Ovary (tissue), 9 donors: ENCODE data around the gene PPARD. TPM values are rescaled to one million over a fixed set of nuclear protein-coding genes. Genes with fewer than 3 reads are reported as not detected.

Experiments
- DNase-seq, 5 donors: peaks; one replicate each; pipeline ENCODE4 v3.0.0-alpha.2; 2019 to 2020
- H3K27ac ChIP-seq, 2 donors: fragments of 200-600 bp; one replicate each; pipeline versions ENCODE4 v1.5.1 to v1.8.0; 2019 to 2022
- H3K27me3 ChIP-seq: fragments of 200-600 bp; one replicate; pipeline ENCODE4 v1.8.0; 2022
- H3K36me3 ChIP-seq: fragments of 200-600 bp; sonication (generic); one replicate; pipeline ENCODE4 v1.5.1; 2019
- H3K4me1 ChIP-seq: one replicate; pipeline ENCODE4 v1.8.1; 2013; ENCODE audit warnings: mild to moderate bottlenecking, moderate library complexity; ENCODE audit not compliant: insufficient read depth
- H3K4me3 ChIP-seq: fragments of 200-600 bp; sonication (generic); one replicate; pipeline ENCODE4 v1.5.1; 2017
- H3K9me3 ChIP-seq, 2 donors: fragments of 200-600 bp in 1 of 2; sonication (generic) in 1 of 2; one replicate each; pipeline versions ENCODE4 v1.5.1 to v1.8.1; 2013 to 2019; ENCODE audit warnings: mild to moderate bottlenecking in 1 of 2, moderate library complexity in 1 of 2
- CTCF ChIP-seq, 3 donors: fragments of 450-650 bp in 2 of 3; fragments of 200-600 bp in 1 of 3; IDR thresholded peaks; one replicate each; pipeline versions ENCODE4 v1.5.1 to v1.8.0; 2016 to 2022; ENCODE audit warnings: antibody characterized with exemption in 3 of 3, mild to moderate bottlenecking in 1 of 3
- EP300 ChIP-seq: sonication (generic); formaldehyde crosslinking; IDR thresholded peaks from one replicate; pipeline ENCODE4 v1.6.1; 2017; ENCODE audit warnings: antibody characterized with exemption
- POLR2A ChIP-seq: fragments of 450-650 bp; IDR thresholded peaks from one replicate; pipeline ENCODE4 v1.6.1; 2017; ENCODE audit warnings: antibody characterized with exemption, mild to moderate bottlenecking, moderate library complexity
- WGBS, 3 donors: extraction: QIAGEN DNeasy Blood & Tissue Kit in 1 of 3; methylation state at CpG; one replicate each; pipeline versions ENCODE4 v1.1.5 to v1.1.7; 2013 to 2017; 5-methylcytosine and 5-hydroxymethylcytosine counted together
- intact Hi-C, 4 donors: fragments of 100-400 bp; cut with DNase I; formaldehyde crosslinking; loops; one replicate each; pipeline versions ENCODE4 v1.11.0 to v1.15.1; 2022 to 2023
- polyA plus RNA-seq, 2 donors: library from polyadenylated mRNA; stranded (reverse); fragments of 200-250 nt in 1 of 2; fragments of 350-450 nt in 1 of 2; fragmentation: Illumina TruSeq in 1 of 2; extraction: RNeasy Lipid Tissue Mini Kit (QIAGEN cat#74804) in 1 of 2; gene quantifications; one replicate each; pipeline ENCODE4 v1.2.3, GENCODE V29; 2013 to 2014
- total RNA-seq, 7 donors: library from RNA; depleted of rRNA in 2 of 7; stranded (reverse); fragments of >200 nt in 2 of 7; fragmentation: NEBNext Ultra II Directional in 3 of 7; extraction: Animal tissue kit (Norgen Biotek cat#: 25700) in 3 of 7; gene quantifications; one replicate each; pipeline versions ENCODE4 v1.1.0 to v1.2.4, GENCODE V29; 2016 to 2023
- donor health status: DM: no; HTN: no; CAD: no; lungs with moderate emphysema.
- donor health status: DM: no; HTN: no; CAD: no.
- donor health status: Bipolar disorder and iron deficiency.
- donor health status: DM: yes; HTN: yes; CAD: no.
- donor health status: DM: no; HTN: no; CAD: no.
- donor health status: DM: yes; HTN: yes; CAD: no.

Gene PPARD
- total and polyA plus RNA-seq, 9 donors: 7.9 to 55.9 (median 25.0) TPM

DNA sequence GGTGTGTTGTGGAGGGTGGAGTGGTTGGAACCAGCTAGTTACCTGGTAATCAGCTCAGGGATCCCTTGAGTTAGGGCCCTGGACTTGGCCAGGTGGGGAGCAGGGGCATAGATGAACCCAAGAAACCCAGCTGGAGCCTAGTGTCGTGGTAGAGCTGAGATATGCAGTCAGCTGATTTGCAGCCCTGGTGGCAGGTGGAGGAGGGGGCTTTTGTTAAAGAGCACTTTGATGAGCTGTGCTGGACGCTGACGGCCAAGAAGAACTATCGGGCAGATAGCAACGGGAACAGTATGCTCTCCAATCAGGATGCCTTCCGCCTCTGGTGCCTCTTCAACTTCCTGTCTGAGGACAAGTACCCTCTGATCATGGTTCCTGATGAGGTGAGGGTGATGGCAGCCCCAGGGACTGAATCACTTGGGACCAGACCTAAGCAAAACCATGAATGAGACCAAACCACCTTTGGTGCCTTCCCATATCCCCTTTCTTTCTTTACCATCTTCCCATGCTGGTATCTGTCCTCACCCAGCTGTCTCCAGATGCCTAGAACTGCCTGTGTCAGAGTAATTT is 32.0 kb upstream of the PPARD start:
- DNase-seq: no peak
- intact Hi-C loops: no loop called here

DNA sequence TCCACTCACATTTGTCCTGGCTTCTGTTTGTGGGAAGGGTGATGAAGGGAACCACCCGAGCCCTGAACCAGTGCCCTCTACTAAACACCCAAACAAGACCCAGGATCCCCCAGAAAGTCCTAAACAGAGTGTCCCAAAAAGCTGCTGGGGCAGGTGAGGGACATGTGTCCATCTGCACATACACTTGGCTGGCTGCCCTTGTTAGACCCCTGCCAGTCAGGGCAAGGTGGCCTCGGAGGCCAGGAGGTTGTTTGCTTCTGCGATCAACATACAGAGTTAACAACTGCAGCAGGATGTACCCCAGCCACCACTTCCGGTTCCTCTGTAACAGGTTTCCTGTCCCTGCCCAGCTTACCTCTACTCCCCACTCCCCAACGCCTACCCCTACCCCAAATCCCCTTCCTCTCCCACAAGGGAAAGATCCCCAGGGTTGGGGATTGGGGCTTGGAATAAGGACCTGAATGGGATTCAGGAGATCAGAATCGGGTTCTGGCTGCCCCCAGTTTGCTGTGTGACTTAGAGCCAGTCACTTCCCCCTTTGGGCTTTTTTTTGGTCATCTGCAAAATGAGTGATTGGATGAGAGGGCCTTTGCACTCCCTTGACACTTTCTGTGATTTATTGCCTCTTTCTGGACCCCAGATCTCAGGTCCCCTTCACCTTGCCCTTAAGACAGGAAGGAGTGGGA is 30.8 kb upstream of the PPARD start:
- Histone ChIP-seq H3K27ac (no peak overlapping the region), H3K4me1 (no peaks in the 10 kb centered on the region), H3K9me3 (no peaks in the 10 kb centered on the region), H3K36me3 (no peaks in the 10 kb centered on the region), H3K27me3 (no peaks in the 10 kb centered on the region), H3K4me3 (no peak overlapping the region)
- no peak for TF ChIP-seq CTCF (IDR thresholded peaks at IDR 0.05)
- DNase-seq: no peak
- intact Hi-C loops: no loop called here
- 76 to 78% (median 76%) methylated on average over 6 of the region's 6 CpGs for WGBS, 3 donors

More for the DNA sequence above, 32.0 kb upstream of the PPARD start:
- 80 to 93% (median 87%) methylated on average over 6 of the region's 6 CpGs for WGBS, 3 donors
- Histone ChIP-seq H3K9me3 (no peaks in the 10 kb centered on the region), H3K27me3 (no peaks in the 10 kb centered on the region), H3K36me3 (no peaks in the 10 kb centered on the region), H3K4me3 (no peak overlapping the region), H3K27ac (no peak overlapping the region), H3K4me1 (no peaks in the 10 kb centered on the region)
- no peak for TF ChIP-seq POLR2A
- TF ChIP-seq EP300: no peak
- no peak for TF ChIP-seq CTCF (IDR thresholded peaks at IDR 0.05)

- H3K36me3 ChIP-seq: no peaks in the 10 kb centered on the region
- no peaks in the 10 kb centered on the region for H3K27me3 ChIP-seq
- H3K27ac ChIP-seq: no peak overlapping the region
- no peaks in the 10 kb centered on the region for H3K4me1 ChIP-seq
- H3K4me3 ChIP-seq: no peak overlapping the region
- DNase-seq: no peak
- TF ChIP-seq CTCF (IDR thresholded peaks at IDR 0.05): no peak
- H3K9me3 ChIP-seq: no peaks in the 10 kb centered on the region
- intact Hi-C loops: no loop called here
- 81 to 91% (median 88%) methylated on average over 13 to 19 of the region's 19 CpGs for WGBS, 3 donors
Observed at GRCh38 chr6:35312076-35312800, 30.1 kb upstream of the PPARD start.

GRCh38 chr6:35312807-35313206 is 29.6 kb upstream of the PPARD start:
- TF ChIP-seq EP300: no peak
- TF ChIP-seq POLR2A: no peak
- TF ChIP-seq CTCF (IDR thresholded peaks at IDR 0.05): no peak
- WGBS, 3 donors: 28 to 53% (median 46%) methylated on average over 2 of the region's 2 CpGs
- intact Hi-C loops: no loop called here
- DNase-seq: no peak
- Histone ChIP-seq H3K27me3 (no peaks in the 10 kb centered on the region), H3K27ac (no peak overlapping the region), H3K4me1 (no peaks in the 10 kb centered on the region), H3K9me3 (no peaks in the 10 kb centered on the region), H3K36me3 (no peaks in the 10 kb centered on the region), H3K4me3 (no peak overlapping the region)
